Measurements from ENCODE around the gene RFPL1.

RFPL1 gene

DNA sequence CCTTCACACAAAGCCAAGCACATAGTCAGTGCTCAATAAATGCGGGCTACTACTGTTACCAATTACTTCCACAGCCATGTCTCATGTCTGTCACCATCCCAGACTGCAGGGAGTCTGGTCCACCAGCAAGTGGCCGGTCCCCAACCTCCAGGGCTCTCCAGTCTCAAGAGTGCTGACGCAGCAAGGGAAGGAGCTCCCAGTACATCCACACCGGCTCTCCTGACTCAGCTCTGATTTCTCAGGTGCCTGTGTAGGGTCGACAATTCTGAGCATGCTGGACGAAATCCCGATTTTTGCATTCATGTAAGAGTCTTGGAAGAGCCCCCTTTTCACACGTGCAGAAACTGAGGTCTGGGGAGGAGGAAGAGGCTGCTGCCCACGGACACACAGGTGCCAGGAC lies 31.4 kb downstream of the RFPL1 start:
- Histone ChIP-seq H3K4me3 (replicated peaks; ENCODE audit: low read depth, low read length) (no peak overlapping the region; the same call in 1 of the 2 replicates), H3K27me3 (replicated peaks; ENCODE audit: control insufficient read depth, insufficient read depth, low read length) (no peaks in the 10 kb centered on the region; the same call in 1 of the 2 replicates), H3K36me3 (ENCODE audit: control insufficient read depth, insufficient read depth, low read length) (no peaks in the 10 kb centered on the region)
- TF ChIP-seq, protein P1, sequence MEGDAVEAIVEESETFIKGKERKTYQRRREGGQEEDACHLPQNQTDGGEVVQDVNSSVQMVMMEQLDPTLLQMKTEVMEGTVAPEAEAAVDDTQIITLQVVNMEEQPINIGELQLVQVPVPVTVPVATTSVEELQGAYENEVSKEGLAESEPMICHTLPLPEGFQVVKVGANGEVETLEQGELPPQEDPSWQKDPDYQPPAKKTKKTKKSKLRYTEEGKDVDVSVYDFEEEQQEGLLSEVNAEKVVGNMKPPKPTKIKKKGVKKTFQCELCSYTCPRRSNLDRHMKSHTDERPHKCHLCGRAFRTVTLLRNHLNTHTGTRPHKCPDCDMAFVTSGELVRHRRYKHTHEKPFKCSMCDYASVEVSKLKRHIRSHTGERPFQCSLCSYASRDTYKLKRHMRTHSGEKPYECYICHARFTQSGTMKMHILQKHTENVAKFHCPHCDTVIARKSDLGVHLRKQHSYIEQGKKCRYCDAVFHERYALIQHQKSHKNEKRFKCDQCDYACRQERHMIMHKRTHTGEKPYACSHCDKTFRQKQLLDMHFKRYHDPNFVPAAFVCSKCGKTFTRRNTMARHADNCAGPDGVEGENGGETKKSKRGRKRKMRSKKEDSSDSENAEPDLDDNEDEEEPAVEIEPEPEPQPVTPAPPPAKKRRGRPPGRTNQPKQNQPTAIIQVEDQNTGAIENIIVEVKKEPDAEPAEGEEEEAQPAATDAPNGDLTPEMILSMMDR (IDR thresholded peaks at IDR 0.05; ENCODE audit: insufficient read depth, low read length, poor library complexity, severe bottlenecking), result no peak
- no peak for DNase-seq (ENCODE audit: extremely low read depth, insufficient read length)

DNA sequence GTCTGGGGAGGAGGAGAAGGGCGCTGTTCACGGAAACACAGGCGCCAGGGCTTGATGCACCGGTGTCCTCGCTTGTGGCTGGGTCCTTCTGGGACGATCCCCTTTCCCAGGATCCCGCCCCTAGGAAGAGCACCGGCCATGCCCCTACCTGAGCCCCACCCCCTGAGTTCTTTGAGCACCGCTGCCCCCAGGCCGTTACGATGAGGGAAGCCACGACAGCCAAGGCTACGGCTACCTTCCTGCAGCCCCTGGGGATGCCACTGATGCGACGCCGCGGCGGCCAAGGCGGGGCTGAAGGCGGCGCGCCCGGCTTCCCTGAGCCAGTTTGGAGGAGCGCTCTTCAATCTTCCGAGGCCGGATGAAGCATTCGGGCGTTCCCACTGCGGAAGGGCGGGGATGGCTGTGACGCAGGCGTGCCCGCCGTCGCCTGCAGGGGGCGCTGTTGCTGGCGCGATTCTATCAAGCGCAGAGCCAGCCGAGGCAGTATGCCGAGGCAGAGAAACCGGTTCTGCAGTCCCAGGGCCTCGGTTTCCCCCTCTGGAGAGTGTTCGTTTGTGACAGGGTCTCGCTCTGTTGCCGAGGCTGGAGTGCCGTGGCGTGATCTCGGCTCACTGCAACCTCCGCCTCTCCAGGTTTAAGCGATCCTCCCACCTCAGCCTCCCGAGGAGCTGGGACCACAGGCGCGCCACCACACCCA lies 31.9 kb downstream of the RFPL1 start:
- DNase-seq (ENCODE audit: extremely low read depth, insufficient read length), result peak; percentile 58
- H3K27me3 ChIP-seq (replicated peaks; ENCODE audit: control insufficient read depth, insufficient read depth, low read length), result no peaks in the 10 kb centered on the region; the same call in 1 of the 2 replicates

DNA sequence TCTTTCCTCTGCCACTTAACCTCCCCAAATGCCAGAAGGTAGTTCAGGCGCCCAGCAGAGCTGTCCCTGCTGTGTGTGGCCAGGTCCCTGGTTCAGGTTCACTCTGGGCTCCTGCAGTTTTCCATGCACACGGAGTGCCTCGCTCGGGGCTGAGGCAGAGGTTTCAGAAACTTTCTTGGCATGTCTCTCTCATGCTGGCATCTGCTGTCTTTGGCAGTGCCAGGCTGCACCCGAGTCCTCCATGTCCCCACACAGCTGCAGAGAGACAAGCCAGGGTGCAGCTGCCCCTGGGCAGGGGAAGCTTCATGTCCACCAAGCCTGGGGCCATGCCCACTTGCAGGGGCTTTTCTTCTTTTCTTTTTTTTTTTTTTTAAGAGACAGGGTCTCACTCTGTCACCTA lies 34.6 kb downstream of the RFPL1 start:
- Histone ChIP-seq H3K4me3 (replicated peaks; ENCODE audit: low read depth, low read length) (no peak overlapping the region), H3K36me3 (ENCODE audit: control insufficient read depth, insufficient read depth, low read length) (no peaks in the 10 kb centered on the region), H3K27me3 (replicated peaks; ENCODE audit: control insufficient read depth, insufficient read depth, low read length) (no peaks in the 10 kb centered on the region; the same call in none of the 2 replicates)
- no peak for DNase-seq (ENCODE audit: extremely low read depth, insufficient read length)
- TF ChIP-seq, protein P1 (IDR thresholded peaks at IDR 0.05; ENCODE audit: insufficient read depth, low read length, poor library complexity, severe bottlenecking), result no peak

More for the DNA sequence above, 31.9 kb downstream of the RFPL1 start:
- H3K36me3 ChIP-seq (ENCODE audit: control insufficient read depth, insufficient read depth, low read length), result no peaks in the 10 kb centered on the region
- TF ChIP-seq, protein P1 (IDR thresholded peaks at IDR 0.05; ENCODE audit: insufficient read depth, low read length, poor library complexity, severe bottlenecking), result peak; percentile 97
- peak overlapping the region; percentile 49 for H3K4me3 ChIP-seq (replicated peaks; ENCODE audit: low read depth, low read length)

DNA sequence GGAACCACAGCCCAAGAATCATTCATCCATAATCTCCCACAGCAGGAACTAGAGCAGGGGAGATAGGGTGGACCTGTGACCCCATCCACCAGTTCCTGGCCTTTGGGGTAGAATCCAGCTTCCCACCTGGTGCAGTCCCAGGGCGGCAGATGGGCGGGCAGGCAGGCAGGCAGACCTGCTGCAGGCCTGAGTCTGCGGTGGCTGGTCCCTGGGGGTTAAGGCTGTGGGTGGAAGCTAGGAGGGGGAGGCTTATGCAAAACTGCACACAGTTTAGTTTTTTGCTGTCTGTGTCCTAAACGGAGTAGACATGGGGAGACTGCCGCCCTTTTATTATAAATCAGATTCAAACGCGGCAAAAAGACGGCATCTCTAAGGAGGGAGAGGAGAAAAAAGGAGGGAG lies 37.2 kb downstream of the RFPL1 start:
- DNase-seq (ENCODE audit: extremely low read depth, insufficient read length), result peak; percentile 30
- no peak overlapping the region for H3K4me3 ChIP-seq (replicated peaks; ENCODE audit: low read depth, low read length)
- H3K36me3 ChIP-seq (ENCODE audit: control insufficient read depth, insufficient read depth, low read length), result no peaks in the 10 kb centered on the region
- no peaks in the 10 kb centered on the region; the same call in none of the 2 replicates for H3K27me3 ChIP-seq (replicated peaks; ENCODE audit: control insufficient read depth, insufficient read depth, low read length)
- TF ChIP-seq, protein P1 (IDR thresholded peaks at IDR 0.05; ENCODE audit: insufficient read depth, low read length, poor library complexity, severe bottlenecking), result no peak

DNA sequence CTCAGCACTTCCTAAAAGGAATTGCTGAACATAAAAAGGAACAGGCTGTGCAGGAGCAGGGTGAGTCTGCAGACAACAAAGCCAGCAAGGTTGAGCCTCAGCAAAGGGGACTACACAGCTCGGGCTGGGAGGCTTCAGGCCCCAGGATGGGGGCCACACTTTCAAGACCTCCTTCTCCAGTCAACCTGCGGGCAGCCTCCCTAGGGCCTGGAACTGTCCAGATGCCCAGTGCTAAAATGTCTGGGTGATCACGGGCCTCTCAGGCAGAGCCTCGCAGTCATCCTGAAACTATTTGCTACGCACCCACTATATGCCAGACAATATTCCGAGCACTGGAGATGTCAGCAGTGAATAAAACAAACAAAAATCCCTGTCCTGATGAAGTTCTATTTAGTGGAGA lies 37.7 kb downstream of the RFPL1 start:
- H3K27me3 ChIP-seq (replicated peaks; ENCODE audit: control insufficient read depth, insufficient read depth, low read length), result no peaks in the 10 kb centered on the region; the same call in none of the 2 replicates
- H3K4me3 ChIP-seq (replicated peaks; ENCODE audit: low read depth, low read length), result no peak overlapping the region
- H3K36me3 ChIP-seq (ENCODE audit: control insufficient read depth, insufficient read depth, low read length), result no peaks in the 10 kb centered on the region
- no peak for DNase-seq (ENCODE audit: extremely low read depth, insufficient read length)
- TF ChIP-seq, protein P1 (IDR thresholded peaks at IDR 0.05; ENCODE audit: insufficient read depth, low read length, poor library complexity, severe bottlenecking), result no peak
